ENCODE data around the gene TSGA10IP. TPM values are rescaled to one million over a fixed set of nuclear protein-coding genes. Genes with fewer than 3 reads are reported as not detected.

TSGA10IP gene
- total RNA-seq (2021) (3.4 to 4.5 TPM (median 4.1 TPM) in 3 replicates), Bru-seq, nascent RNA (percentile 36 among the genes with signal in this experiment)
- long read RNA-seq, experiment 1, partial matches to known transcripts, result 0 of 6 reads
- long read RNA-seq, experiment 1, other reads (novel, unspliced or antisense), result 6 of 6 reads
- long read RNA-seq, experiment 2, partial matches to known transcripts, result 1 of 2 reads
- long read RNA-seq, experiment 2, other reads (novel, unspliced or antisense), result 1 of 2 reads
- long read RNA-seq, experiment 3, result 0 reads

GRCh38 chr11:65945430-65945911, at the start of gene TSGA10IP:
TSS of gene TSGA10IP (plus strand) at chr11:65945480. CDS start at chr11:65945676, 196 bp downstream.
- ATAC-seq (peak; percentile 92), DNase-seq (ENCODE audit: low spot score) (peak; percentile 84)
- Mint-ChIP-seq H3K27me3 (ENCODE audit: low read depth) (peaks cover 6% of the 10 kb centered on the region; the same call in 1 of the 2 replicates), H3K4me1 (peaks cover 40% of the 10 kb centered on the region), H3K9me3 (no peaks in the 10 kb centered on the region), H3K4me3 (peak within 1 kb of the TSS; percentile 59), H3K36me3 (no peaks in the 10 kb centered on the region), H3K27ac (peak within 1 kb of the TSS; percentile 89)
- POLR2A ChIA-PET, result interaction anchor here (1.0 to 1.4 kb wide), 3 partner anchors 10 to 15 kb away, joined by 3 to 4 read pairs (median 4); no protein-coding TSS in a partner anchor
- no peak for TF ChIP-seq ZNF232 (CRISPR knock-in tag; IDR thresholded peaks at IDR 0.05)
- 0 out of 2 replicates have a peak, but pooled peaks have one; percentile 37 for TF ChIP-seq ARID4B (CRISPR knock-in tag; IDR thresholded peaks at IDR 0.05; ENCODE audit: borderline replicate concordance)
- peak; percentile 69; the same call in 1 of the 2 replicates for TF ChIP-seq FOXP1 (CRISPR knock-in tag; IDR thresholded peaks at IDR 0.05; ENCODE audit: borderline replicate concordance)
- no peak for TF ChIP-seq ERG (CRISPR knock-in tag; IDR thresholded peaks at IDR 0.05)
- TF ChIP-seq GABPB1 (CRISPR knock-in tag; IDR thresholded peaks at IDR 0.05), result no peak
- no peak for TF ChIP-seq NFATC4 (CRISPR knock-in tag; IDR thresholded peaks at IDR 0.05)
- TF ChIP-seq MAX (CRISPR knock-in tag; IDR thresholded peaks at IDR 0.05), result 0 out of 2 replicates have a peak, but pooled peaks have one; percentile 59
- no peak for TF ChIP-seq SMAD4 (CRISPR knock-in tag; IDR thresholded peaks at IDR 0.05)
- TF ChIP-seq IRF1 (CRISPR knock-in tag; IDR thresholded peaks at IDR 0.05), result no peak
- TF ChIP-seq ATF1 (CRISPR knock-in tag; IDR thresholded peaks at IDR 0.05), result no peak
- no peak for TF ChIP-seq CTCF (IDR thresholded peaks at IDR 0.05)
- TF ChIP-seq ZNF512 (CRISPR knock-in tag; IDR thresholded peaks at IDR 0.05; ENCODE audit: borderline replicate concordance), result no peak
- 0 out of 2 replicates have a peak, but pooled peaks have one; percentile 53 for TF ChIP-seq TEAD1 (CRISPR knock-in tag; IDR thresholded peaks at IDR 0.05)
- peak; percentile 68; the same call in 1 of the 2 replicates for TF ChIP-seq ZNF281 (CRISPR knock-in tag; IDR thresholded peaks at IDR 0.05)
- CTCF ChIA-PET, result interaction anchor here (1.1 to 3.9 kb wide), 8 partner anchors 14 to 277 kb away, joined by 3 to 29 read pairs (median 6); partner anchors contain the start of genes AP5B1, CCDC85B and FIBP
